ENCODE results near the gene RFC3. TPM values are rescaled to one million over a fixed set of nuclear protein-coding genes. Genes with fewer than 3 reads are reported as not detected.
"Not testable (repeated sequence)": the region's sequence is repeated elsewhere in the genome, so short reads cannot be mapped to it uniquely, and the experiment has no call there.

Gene RFC3
- total RNA-seq, 1 donor from 2014 or later: 7.1 TPM

DNA sequence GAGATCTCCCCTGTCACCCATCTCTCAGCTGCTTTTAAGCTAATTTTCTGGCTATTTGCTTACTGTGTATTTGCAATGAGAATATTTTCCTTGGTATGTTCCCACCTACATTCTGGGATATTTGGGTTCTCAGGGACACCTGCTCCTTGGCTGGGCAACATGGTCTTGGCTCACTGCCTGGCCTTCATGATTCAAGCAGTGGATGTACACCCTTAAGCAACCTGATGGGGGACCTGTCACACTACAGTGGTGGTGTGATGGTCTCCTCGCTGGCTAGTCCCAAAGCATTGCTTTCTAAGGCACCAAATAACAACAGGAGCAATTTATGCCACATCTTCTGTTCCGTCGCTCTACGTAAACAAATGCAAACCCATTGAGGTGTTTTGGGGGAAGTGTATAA is 35.3 kb upstream of the RFC3 start:
- intact Hi-C loops (cut with DNase I): no loop called here
- DNase-seq (no peak), ATAC-seq (no peak)
- H3K27ac ChIP-seq: no peak overlapping the region
- no peak overlapping the region for H3K4me3 ChIP-seq
- H3K9me3 ChIP-seq: no peaks in the 10 kb centered on the region
- no peaks in the 10 kb centered on the region for H3K4me1 ChIP-seq
- H3K27me3 ChIP-seq (ENCODE audit: low read depth): no peaks in the 10 kb centered on the region
- TF ChIP-seq, protein P1, sequence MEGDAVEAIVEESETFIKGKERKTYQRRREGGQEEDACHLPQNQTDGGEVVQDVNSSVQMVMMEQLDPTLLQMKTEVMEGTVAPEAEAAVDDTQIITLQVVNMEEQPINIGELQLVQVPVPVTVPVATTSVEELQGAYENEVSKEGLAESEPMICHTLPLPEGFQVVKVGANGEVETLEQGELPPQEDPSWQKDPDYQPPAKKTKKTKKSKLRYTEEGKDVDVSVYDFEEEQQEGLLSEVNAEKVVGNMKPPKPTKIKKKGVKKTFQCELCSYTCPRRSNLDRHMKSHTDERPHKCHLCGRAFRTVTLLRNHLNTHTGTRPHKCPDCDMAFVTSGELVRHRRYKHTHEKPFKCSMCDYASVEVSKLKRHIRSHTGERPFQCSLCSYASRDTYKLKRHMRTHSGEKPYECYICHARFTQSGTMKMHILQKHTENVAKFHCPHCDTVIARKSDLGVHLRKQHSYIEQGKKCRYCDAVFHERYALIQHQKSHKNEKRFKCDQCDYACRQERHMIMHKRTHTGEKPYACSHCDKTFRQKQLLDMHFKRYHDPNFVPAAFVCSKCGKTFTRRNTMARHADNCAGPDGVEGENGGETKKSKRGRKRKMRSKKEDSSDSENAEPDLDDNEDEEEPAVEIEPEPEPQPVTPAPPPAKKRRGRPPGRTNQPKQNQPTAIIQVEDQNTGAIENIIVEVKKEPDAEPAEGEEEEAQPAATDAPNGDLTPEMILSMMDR (IDR thresholded peaks at IDR 0.05): no peak
- no peaks in the 10 kb centered on the region for H3K36me3 ChIP-seq

DNA sequence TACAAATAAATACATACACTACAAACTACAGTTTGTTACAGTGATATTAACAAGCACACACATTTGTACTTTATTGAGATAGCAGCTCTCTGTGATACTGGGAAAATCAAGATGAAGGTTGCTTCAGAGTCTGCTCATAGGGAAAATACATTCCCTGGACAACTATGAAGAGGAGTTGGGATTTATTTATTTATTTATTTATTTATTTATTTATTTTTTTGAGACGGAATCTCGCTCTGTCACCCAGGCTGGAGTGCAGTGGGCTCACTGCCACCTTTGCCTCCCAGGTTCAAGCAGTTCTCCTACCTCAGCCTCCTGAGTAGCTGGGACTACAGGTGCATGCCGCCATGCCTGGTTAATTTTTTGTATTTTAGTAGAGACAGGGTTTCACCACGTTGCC is 34.7 kb upstream of the RFC3 start:
- H3K4me3 ChIP-seq; H3K36me3 ChIP-seq; ATAC-seq; H3K27me3 ChIP-seq (ENCODE audit: low read depth); H3K9me3 ChIP-seq; DNase-seq; H3K4me1 ChIP-seq; H3K27ac ChIP-seq; intact Hi-C loops (cut with DNase I): not testable (repeated sequence)

DNA sequence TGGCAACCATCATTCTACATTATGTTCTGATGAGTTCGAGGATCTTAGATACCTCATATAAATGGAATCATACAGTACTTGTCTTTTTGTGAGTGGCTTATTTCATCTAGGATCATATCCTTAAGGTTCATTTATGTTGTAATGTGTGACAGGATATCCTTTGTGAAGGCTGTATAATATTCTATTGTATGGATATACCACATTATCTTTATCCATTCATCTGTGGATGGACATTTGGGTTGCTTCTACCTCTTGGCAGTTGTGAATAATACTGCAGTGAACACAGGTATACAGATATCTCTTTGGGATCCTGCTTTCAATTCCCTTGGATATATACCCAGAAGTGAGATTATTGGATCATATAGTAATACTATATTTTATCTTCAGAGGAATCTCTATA is 33.2 kb upstream of the RFC3 start:
- Histone ChIP-seq H3K27me3 (ENCODE audit: low read depth) (no peaks in the 10 kb centered on the region), H3K4me3 (no peak overlapping the region), H3K36me3 (no peaks in the 10 kb centered on the region), H3K27ac (no peak overlapping the region), H3K9me3 (no peaks in the 10 kb centered on the region), H3K4me1 (no peaks in the 10 kb centered on the region)
- TF ChIP-seq, protein P1 (IDR thresholded peaks at IDR 0.05): no peak
- DNase-seq (no peak), ATAC-seq (no peak)
- intact Hi-C loops (cut with DNase I): no loop called here

DNA sequence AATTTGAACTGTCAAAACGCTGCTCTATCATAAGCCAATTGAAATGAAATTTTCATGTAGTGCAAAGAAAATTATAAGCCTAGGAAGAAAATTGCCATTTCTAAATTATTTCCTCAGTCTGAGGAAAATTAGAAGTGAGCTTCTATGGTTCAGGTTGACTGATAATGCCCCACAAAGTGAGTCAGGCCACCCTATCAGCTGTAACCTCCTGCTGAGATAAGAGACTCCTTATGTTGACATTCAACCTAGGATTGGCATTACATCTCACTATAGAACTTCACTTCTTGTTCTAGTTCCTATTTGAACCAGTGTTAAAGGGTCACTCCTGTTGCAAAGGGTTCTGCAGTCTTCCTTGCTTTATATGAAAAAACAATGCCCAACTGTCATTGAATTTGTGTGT is 32.6 kb upstream of the RFC3 start:
- no peak for ATAC-seq
- no peak overlapping the region for H3K4me3 ChIP-seq
- H3K36me3 ChIP-seq: no peaks in the 10 kb centered on the region
- H3K9me3 ChIP-seq: no peaks in the 10 kb centered on the region
- no peaks in the 10 kb centered on the region for H3K27me3 ChIP-seq (ENCODE audit: low read depth)
- no peaks in the 10 kb centered on the region for H3K4me1 ChIP-seq
- no peak overlapping the region for H3K27ac ChIP-seq
- TF ChIP-seq, protein P1 (IDR thresholded peaks at IDR 0.05): no peak
- intact Hi-C loops (cut with DNase I): no loop called here
- no peak for DNase-seq

DNA sequence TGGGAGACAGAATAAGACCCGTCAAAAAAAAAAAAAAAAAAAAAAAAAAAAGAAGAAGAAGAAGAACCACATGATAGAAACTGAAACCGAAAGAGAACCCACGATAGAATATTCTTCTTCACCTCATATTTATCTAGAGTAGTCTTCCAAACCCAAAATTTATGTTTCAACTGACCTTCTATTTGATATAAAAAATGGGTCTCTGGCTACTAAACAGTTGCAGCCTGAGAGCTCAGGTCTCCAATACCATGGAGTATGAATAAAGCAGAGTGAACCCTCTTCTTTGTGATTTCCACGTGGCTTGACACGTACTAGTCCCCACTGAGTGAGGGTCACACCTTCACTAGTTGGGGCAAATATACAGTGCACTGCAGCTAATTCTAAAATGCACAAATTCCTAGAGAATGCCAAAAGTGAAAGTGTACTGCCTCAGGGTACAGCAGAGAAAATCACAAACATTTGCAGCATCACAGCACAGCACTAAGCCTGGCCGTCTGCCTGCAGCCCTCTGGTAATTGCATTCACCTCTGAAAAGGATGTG is 30.8 kb upstream of the RFC3 start:
- intact Hi-C loops (cut with DNase I): no loop called here
- DNase-seq: no peak
- Histone ChIP-seq H3K36me3 (no peaks in the 10 kb centered on the region), H3K9me3 (no peaks in the 10 kb centered on the region), H3K27me3 (ENCODE audit: low read depth) (no peaks in the 10 kb centered on the region), H3K4me3 (peak overlapping the region; percentile 44), H3K4me1 (no peaks in the 10 kb centered on the region), H3K27ac (no peak overlapping the region)
- TF ChIP-seq, protein P1 (IDR thresholded peaks at IDR 0.05): no peak
- ATAC-seq: peak in 1 of 2 donors; percentile 21

DNA sequence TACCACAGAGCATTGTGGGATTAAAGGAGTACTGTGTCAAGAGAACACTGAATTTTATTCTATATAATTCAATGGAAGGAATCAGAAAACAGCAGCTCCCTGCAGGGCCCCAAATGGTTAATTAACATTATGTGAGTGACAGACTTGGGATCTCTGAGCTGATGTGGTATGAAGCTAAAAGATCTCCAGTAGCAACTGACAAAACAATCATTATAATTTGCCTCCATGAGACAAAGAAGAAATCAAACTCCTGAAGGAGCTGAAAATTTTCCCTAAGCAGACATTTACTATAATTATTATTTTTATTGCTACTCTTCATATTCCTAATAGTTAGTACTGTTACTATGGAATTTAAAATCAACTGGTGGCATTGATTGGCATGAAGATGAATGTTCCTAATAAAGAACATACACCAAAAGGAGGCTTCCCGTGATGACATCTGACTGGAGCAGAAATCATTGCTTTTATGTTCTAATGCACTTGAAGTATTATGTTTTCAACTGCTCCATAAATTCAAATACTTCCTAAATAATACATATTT is 28.8 kb upstream of the RFC3 start:
- no peak for ATAC-seq
- TF ChIP-seq, protein P1 (IDR thresholded peaks at IDR 0.05): no peak
- intact Hi-C loops (cut with DNase I): no loop called here

More for the DNA sequence above, 28.8 kb upstream of the RFC3 start:
- Histone ChIP-seq H3K27me3 (ENCODE audit: low read depth) (no peaks in the 10 kb centered on the region), H3K27ac (no peak overlapping the region), H3K4me3 (no peak overlapping the region), H3K4me1 (no peaks in the 10 kb centered on the region), H3K36me3 (no peaks in the 10 kb centered on the region), H3K9me3 (no peaks in the 10 kb centered on the region)
- no peak for DNase-seq
